GM21528 (cell line): ENCODE measurements around the gene IMPDH1.
A peak's percentile ranks its signal among the peaks of the same experiment; 100 is the strongest.

Experiments
- ATAC-seq: cut with Tn5 transposase; IDR thresholded peaks from one replicate; pipeline ENCODE4 v1.9.1; 2021; ENCODE audit warnings: mild to moderate bottlenecking, moderate library complexity; ENCODE audit not compliant: unreplicated experiment, low FRiP score

IMPDH1 gene

GRCh38 chr7:128389618-128390329, 20.0 kb downstream of the IMPDH1 start:
- no peak for ATAC-seq

DNA sequence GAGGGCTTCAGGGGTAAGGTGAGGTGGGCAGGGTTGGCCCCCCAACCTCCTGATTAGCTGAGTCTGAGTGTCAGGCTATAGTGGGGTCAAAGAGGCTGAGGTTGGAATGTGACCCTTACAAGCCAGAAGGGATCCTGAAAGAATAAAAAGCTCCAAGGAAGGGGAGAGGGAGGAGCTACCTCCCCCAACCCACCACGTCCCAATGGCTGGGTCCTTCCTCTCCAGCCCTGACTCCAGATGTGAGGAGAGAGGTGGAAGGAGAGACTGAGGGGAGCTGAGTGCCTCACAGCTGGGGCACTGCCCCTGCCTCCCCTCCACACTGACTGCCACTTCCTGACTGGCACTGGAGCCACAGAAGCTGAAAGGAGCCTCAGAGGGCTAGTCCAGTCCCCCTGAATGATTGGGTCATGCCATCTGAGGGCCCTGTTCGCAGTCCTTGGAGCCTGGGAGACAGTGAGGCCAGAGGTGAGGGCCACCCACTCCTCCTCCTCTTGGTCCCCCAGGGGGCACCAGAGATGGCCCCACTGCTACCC, 20.6 kb downstream of the IMPDH1 start:
- no peak for ATAC-seq

DNA sequence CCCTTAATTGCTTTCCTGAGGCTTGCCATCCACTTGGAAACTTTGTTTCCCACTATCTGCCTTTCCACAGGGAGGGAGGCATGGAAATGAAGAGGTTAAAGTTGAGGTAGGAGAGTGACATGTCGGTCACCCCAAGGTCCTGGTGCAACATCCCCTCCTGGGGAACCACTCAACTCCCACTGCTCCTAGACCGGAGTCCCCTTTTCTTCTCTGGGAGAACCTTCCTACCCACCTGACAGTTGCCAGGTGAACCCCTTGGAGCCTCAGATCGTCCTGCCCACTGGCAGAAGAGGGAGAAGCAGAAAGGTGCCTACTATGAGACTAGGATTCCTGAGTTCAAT, 21.7 kb downstream of the IMPDH1 start:
- no peak for ATAC-seq

GRCh38 chr7:128387216-128388144, 22.3 kb downstream of the IMPDH1 start:
- peak; percentile 70 for ATAC-seq

GRCh38 chr7:128385988-128386925, 23.5 kb downstream of the IMPDH1 start:
- ATAC-seq: no peak

DNA sequence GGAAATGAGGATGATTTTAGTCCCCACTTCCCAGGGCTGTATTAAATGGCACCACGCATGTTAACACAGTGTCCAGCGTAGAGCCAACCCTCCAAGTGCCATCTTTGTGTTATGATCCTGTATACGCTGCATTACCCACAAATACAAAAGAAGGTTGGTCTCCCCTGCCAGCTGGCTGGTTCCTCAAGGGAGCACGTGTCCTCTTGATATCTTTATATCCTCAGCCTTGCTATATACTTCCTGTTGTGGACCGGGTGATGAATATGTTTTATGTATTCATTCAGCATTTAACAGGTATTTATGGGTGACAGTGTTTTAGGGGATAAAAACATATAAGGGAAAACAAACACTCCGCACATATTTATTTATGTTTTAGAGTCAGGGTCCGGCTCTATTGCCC, 25.1 kb downstream of the IMPDH1 start:
- no peak for ATAC-seq

DNA sequence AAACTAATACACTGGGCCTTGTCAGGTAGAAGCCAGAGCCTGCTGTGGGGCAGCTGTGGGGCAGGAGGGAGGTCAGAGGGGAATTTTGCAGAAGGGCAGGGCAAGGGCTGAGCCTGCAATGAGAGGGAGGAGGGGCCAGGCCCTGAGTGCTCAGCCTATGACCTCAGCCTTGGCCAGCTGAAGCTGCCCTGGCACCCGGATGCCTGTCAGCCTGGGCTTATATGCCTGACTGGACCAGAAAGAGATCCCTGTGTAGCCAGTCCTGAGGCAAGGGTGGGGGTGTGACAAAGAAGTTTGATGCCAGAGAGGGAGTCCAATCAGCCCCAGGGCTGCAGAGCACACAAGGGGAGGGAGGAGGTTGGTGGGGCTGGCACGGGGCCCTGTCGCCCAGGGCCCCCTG, 26.0 kb downstream of the IMPDH1 start:
- no peak for ATAC-seq

DNA sequence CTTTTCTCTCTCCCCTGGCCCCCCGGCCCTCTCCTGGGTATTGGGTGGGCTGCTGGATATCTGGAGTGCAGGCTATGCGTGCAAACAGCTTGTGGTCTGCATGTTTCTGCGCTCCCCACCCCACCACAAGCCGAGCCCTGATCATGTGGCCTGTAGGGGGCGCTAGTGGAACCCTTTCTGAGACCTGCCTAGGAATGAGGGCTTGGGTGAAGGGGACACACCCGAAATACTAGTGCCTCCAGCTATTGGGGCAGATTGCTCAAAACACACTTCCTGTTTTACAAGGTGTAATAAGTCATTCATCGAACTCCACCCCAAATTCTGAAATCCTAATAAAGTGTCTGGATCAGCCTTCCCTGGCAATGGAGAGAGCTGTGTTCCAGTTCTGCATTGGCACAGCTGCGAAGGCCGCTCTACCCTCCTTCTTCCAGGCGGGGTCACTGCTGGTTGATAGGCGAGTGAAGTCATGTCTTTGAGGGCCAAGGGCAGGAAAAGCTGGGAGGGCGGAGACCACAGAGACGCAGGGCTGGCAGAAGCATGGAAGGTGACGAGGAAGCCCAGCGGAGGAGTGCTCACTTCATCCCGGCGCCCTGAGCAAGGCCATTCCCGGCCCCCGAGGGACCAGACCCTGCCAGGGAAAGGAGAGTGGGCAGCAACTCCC, 28.5 kb downstream of the IMPDH1 start:
- ATAC-seq: no peak

GRCh38 chr7:128380483-128381106, 29.2 kb downstream of the IMPDH1 start:
- ATAC-seq: no peak

DNA sequence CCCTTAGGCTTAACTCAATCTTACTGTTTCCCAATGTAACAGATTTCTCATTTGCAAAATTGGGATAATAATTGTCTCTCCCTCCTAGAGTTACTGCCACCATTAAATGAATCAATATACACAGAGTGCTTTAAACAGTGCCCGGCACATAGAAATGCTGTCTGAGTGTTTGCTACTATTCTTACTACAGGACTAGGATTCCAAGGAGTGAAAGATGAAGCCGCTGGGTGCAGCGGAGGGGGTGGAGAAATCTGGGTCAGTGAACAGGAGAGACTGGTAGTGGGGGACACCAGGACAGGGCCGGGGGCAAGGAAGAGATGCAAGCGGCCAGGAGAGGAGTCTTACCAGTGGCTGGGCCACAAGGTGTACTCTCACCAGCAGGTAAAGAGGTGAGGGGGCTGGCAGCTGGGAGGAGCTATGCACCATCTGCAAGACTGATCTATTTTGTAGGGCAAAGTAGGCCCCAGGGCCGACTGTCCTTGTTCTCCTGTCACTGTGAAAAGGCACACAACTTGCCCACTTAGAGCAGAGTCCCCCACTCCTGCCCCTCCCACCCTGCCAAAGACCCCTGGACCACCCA, 29.8 kb downstream of the IMPDH1 start:
- ATAC-seq: no peak

- no peak for ATAC-seq
Measured at GRCh38 chr7:128378637-128379036, 31.1 kb downstream of the IMPDH1 start.

DNA sequence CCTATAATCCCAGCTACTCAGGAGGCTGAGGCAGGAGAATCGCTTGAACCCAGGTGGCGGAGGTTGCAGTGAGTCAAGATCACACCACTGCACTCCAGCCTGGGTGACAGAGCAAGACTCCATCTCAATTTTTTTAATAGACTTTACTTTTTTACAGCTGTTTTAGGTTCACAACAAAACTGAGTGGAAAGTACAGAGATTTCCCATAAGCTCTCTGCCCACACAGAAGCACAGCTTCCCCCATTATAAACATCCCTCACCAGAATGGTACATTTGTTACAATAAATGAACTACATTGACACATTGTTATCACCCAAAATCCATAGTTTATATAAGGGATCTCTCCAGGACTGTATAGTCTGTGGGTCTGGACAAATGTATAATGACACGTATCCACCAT, 33.7 kb downstream of the IMPDH1 start:
- no peak for ATAC-seq

DNA sequence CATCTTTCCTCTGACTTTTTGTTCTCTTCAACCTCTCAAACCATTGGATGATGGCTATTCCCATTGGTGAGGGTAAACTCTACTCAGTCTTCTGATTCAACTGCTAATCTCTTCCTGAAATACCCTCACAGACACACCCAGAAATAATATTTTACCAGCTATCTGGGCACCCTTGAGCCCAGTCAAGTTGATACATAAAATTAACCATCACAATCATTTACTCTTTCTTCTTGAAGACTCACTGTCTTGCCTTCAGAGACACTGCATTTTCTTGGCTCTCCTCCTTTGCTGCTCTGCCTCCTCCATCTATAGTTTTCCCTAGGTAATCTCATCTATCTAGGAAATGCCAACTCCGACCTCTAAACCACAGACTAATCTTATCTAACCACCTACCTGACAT, 35.7 kb downstream of the IMPDH1 start:
- no peak for ATAC-seq

GRCh38 chr7:128373606-128374005, 36.2 kb downstream of the IMPDH1 start:
- no peak for ATAC-seq

GRCh38 chr7:128370491-128370890, 39.3 kb downstream of the IMPDH1 start:
- ATAC-seq: no peak

- ATAC-seq: no peak
Measured at GRCh38 chr7:128366986-128367385, 42.8 kb downstream of the IMPDH1 start.

DNA sequence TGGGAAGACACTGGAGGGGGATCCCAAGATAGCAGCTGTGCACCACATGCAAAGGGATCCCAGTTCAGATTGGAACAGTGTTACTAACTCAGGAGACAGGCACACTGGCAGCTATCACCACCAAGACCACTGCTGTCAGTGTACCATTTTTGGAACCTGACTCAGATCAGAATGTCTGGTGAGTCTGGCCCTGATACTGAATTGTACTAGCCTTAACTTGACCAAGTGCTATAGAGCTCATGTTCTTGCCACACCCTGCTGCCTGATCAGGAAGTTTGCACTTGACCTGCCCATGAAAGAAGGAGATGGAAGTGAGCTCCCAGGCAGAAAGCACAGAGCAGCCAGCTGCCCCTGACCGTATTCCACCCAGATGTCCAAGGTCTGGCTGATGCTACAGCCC, 43.5 kb downstream of the IMPDH1 start:
- ATAC-seq: no peak

GRCh38 chr7:128365432-128365831, 44.4 kb downstream of the IMPDH1 start:
- ATAC-seq: no peak

GRCh38 chr7:128364166-128364870, 45.5 kb downstream of the IMPDH1 start:
- no peak for ATAC-seq
